SU-DHL-6 (cell line): Measurements from ENCODE around the gene PDLIM4.

Experiments used
- CTCF ChIP-seq: fragments of 200-600 bp; sonication (generic); IDR thresholded peaks from one replicate; pipeline ENCODE4 v1.5.1; 2017; ENCODE audit warnings: antibody characterized with exemption, mild to moderate bottlenecking, low read length, moderate library complexity; ENCODE audit not compliant: insufficient read depth, poor library complexity, severe bottlenecking
- EZH2phosphoT487 ChIP-seq: fragments of 200-600 bp; sonication (generic), shearing (Covaris generic); conservative IDR thresholded peaks from 2 replicates; pipeline ENCODE4 v1.6.1; 2018; ENCODE audit warnings: mild to moderate bottlenecking, antibody characterized with exemption, low read length, moderate library complexity, mixed read lengths

- TF ChIP-seq CTCF (no peak), EZH2phosphoT487 (no peak)
Measured at GRCh38 chr5:132256086-132256782, 1.3 kb upstream of the PDLIM4 start.
